NCI-H748 treated with DMSO at 0.1 percent for 48 hours (cell line): ENCODE data around the gene STYXL1.
"Not testable (repeated sequence)": the region's sequence is repeated elsewhere in the genome, so short reads cannot be mapped to it uniquely, and the experiment has no call there.

Experiments used
- DNase-seq: peaks from one replicate; lab custom pipeline; 2025; lab: John Stamatoyannopoulos, UW

STYXL1 gene

GRCh38 chr7:76065016-76065612 lies 17.3 kb upstream of the STYXL1 start:
- DNase-seq = no peak

- no peak for DNase-seq
Measured at GRCh38 chr7:76064208-76064970, 16.6 kb upstream of the STYXL1 start.

- no peak for DNase-seq
Measured at GRCh38 chr7:76063525-76063924, 15.7 kb upstream of the STYXL1 start.

GRCh38 chr7:76063114-76063513 lies 15.3 kb upstream of the STYXL1 start:
- no peak for DNase-seq

- no peak for DNase-seq
Measured at GRCh38 chr7:76062254-76062653, 14.5 kb upstream of the STYXL1 start.

- no peak for DNase-seq
Measured at GRCh38 chr7:76060842-76061241, 13.0 kb upstream of the STYXL1 start.

GRCh38 chr7:76058745-76059144 lies 10.9 kb upstream of the STYXL1 start:
- not testable (repeated sequence) for DNase-seq

- no peak for DNase-seq
Measured at GRCh38 chr7:76057813-76058145, 10.0 kb upstream of the STYXL1 start.

GRCh38 chr7:76057103-76057812 lies 9.5 kb upstream of the STYXL1 start:
- no peak for DNase-seq

- DNase-seq = no peak
Measured at GRCh38 chr7:76056241-76056640, 8.4 kb upstream of the STYXL1 start.

- no peak for DNase-seq
Measured at GRCh38 chr7:76054123-76055120, 6.6 kb upstream of the STYXL1 start.

- no peak for DNase-seq
Measured at GRCh38 chr7:76053461-76053860, 5.7 kb upstream of the STYXL1 start.

- DNase-seq = not testable (repeated sequence)
Measured at GRCh38 chr7:76052681-76053080, 4.9 kb upstream of the STYXL1 start.

GRCh38 chr7:76051840-76052239 lies 4.0 kb upstream of the STYXL1 start:
- no peak for DNase-seq

GRCh38 chr7:76050545-76050944 lies 2.7 kb upstream of the STYXL1 start:
- DNase-seq = no peak

GRCh38 chr7:76049295-76049694 lies 1.5 kb upstream of the STYXL1 start:
- no peak for DNase-seq

- DNase-seq = no peak
Measured at GRCh38 chr7:76048668-76048988, 828 bp upstream of the STYXL1 start.

GRCh38 chr7:76047305-76047810 lies 442 bp downstream of the STYXL1 start:
- no peak for DNase-seq

- no peak for DNase-seq
Measured at GRCh38 chr7:76044375-76044865, 3.4 kb downstream of the STYXL1 start.

- DNase-seq = no peak
Measured at GRCh38 chr7:76040126-76040525, 7.7 kb downstream of the STYXL1 start.

- DNase-seq = no peak
Measured at GRCh38 chr7:76037310-76037709, 10.5 kb downstream of the STYXL1 start.

GRCh38 chr7:76031964-76032363 lies 15.8 kb downstream of the STYXL1 start:
- no peak for DNase-seq
